Metanephros (tissue), 2 donors: ENCODE measurements around the gene TDRD7. TPM values are rescaled to one million over a fixed set of nuclear protein-coding genes. Genes with fewer than 3 reads are reported as not detected.

Experiments used
- small RNA-seq: library from RNA; depleted of rRNA; stranded (forward); fragments of <200 nt; gene quantifications from one replicate; pipeline ENCODE3, GENCODE V24; 2014; ENCODE audit warnings: low replicate concordance
- total RNA-seq: library from RNA; depleted of rRNA; stranded (reverse); fragments of >200 nt; gene quantifications from one replicate; pipeline ENCODE4 v1.2.3, GENCODE V29; 2014

The TDRD7 gene, protein sequence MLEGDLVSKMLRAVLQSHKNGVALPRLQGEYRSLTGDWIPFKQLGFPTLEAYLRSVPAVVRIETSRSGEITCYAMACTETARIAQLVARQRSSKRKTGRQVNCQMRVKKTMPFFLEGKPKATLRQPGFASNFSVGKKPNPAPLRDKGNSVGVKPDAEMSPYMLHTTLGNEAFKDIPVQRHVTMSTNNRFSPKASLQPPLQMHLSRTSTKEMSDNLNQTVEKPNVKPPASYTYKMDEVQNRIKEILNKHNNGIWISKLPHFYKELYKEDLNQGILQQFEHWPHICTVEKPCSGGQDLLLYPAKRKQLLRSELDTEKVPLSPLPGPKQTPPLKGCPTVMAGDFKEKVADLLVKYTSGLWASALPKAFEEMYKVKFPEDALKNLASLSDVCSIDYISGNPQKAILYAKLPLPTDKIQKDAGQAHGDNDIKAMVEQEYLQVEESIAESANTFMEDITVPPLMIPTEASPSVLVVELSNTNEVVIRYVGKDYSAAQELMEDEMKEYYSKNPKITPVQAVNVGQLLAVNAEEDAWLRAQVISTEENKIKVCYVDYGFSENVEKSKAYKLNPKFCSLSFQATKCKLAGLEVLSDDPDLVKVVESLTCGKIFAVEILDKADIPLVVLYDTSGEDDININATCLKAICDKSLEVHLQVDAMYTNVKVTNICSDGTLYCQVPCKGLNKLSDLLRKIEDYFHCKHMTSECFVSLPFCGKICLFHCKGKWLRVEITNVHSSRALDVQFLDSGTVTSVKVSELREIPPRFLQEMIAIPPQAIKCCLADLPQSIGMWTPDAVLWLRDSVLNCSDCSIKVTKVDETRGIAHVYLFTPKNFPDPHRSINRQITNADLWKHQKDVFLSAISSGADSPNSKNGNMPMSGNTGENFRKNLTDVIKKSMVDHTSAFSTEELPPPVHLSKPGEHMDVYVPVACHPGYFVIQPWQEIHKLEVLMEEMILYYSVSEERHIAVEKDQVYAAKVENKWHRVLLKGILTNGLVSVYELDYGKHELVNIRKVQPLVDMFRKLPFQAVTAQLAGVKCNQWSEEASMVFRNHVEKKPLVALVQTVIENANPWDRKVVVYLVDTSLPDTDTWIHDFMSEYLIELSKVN
- total RNA-seq: 5.7 TPM

GRCh38 chr9:97411789-97412625 is at the start of gene TDRD7:
TSS of gene TDRD7 (plus strand) at chr9:97412096. CDS start at chr9:97428466, 16,370 bp downstream.

DNA sequence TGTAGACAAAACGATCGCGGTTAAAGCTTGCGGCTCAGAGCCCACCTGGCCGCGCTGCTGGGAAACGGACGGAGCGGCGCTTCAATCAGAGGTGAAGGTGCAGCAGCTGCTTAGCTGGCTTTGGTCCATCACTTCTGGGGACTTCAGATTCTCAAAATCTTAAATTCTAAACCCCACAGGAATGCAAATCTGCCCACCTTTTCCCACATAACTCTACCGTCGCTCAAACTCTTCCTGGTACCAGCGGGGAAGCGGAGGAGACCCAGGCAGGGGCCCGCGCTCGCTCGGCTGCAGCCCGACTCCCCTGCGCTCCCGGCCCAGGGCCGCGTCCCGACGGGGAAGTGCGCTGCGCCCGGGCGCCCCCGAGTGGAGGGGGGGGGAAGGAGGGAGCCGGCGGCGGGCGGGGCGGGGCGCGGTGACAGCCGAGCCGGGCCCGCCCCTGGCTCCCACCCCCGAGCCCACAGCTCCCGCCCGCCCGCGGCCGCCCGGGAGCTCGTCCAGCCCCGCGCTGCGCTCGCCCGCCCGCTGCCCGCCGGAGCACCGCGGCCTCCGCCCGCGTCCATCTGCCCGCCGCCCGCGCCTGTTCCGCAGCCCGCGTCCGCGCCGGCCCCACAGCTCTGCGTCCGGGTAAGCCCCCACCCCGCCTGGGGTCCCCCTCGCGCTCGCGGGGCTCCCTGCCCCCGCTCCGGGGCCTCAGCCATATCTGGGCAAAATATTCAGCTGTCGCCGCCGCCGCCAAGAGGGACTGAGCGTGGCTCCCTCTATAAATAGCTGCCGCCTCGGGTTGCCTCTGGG is 89.5 kb downstream of the TDRD7 start, which contains the start of gene TMOD1:
Gene TMOD1 (plus strand): TSS at position 490 of the 795 bp plus-strand sequence. CDS start 22,523 bp downstream, outside the sequence.

Small RNA genes lying within 50 kb of the gene (small RNA-seq; reads per million reads assigned to genes)
- gene MIR1302-8: not detected

Other genes with a start within 250 kb of the TDRD7 start
- 24.8 TPM for gene CCDC180, start 104.4 kb upstream of the TDRD7 start, total RNA-seq
- gene TMOD1, start 89.6 kb downstream of the TDRD7 start, total RNA-seq: 17.2 TPM
- gene TSTD2, start 221.3 kb downstream of the TDRD7 start, total RNA-seq: 26.0 TPM
- 26.7 TPM for gene NCBP1, start 221.7 kb downstream of the TDRD7 start, total RNA-seq